Endothelial cell of umbilical vein (primary cell): Measurements from ENCODE around the gene SSR2. TPM values are rescaled to one million over a fixed set of nuclear protein-coding genes. Genes with fewer than 3 reads are reported as not detected.

Experiments
- BruUV-seq: library from RNA; stranded (reverse); fragments of 400-500 nt; replicated peaks from 2 replicates; lab custom pipeline; 2021; lab: Mats Ljungman, UMichigan
- CTCF ChIA-PET: fragments of 300-600, 350-600 bp; sonication (Branson Sonifier 250); formaldehyde crosslinking; loops from one replicate; lab custom pipeline; 2021; ENCODE audit warnings: antibody characterized with exemption, inconsistent platforms; lab: Charles Lee
- POLR2A ChIA-PET: fragments of 300-600, 350-600 bp; sonication (Branson Sonifier 250); formaldehyde crosslinking; loops from one replicate; lab custom pipeline; 2021; ENCODE audit warnings: antibody characterized with exemption, inconsistent platforms; lab: Charles Lee
- DNase-seq: peaks from one replicate; pipeline ENCODE4 v3.0.0-alpha.2; 2011; ENCODE audit warnings: low read depth, low spot score
- FAIRE-seq: peaks from 2 replicates; lab custom pipeline; 2011; peaks lifted over from hg19 to GRCh38; lab: Jason Lieb, UNC
- H2AFZ ChIP-seq: 2 replicates; pipeline ENCODE4 v1.6.0; 2012; ENCODE audit warnings: low read depth, low read length, control low read depth, inconsistent platforms
- H3K27ac ChIP-seq: 2 replicates; pipeline ENCODE4 v1.5.1; 2011; ENCODE audit warnings: low read depth, mild to moderate bottlenecking, control low read depth, low read length, moderate library complexity; ENCODE audit not compliant: insufficient read depth
- H3K27me3 ChIP-seq, 2 experiments: 2 replicates each; pipeline versions ENCODE4 v1.6.0 to v1.6.1; 2011; ENCODE audit warnings: low read length in 2 of 2, mixed read lengths in 1 of 2; ENCODE audit not compliant: control insufficient read depth in 2 of 2, insufficient read depth in 2 of 2
- H3K36me3 ChIP-seq, 2 experiments: 2 replicates in 1 of 2; 3 replicates in 1 of 2; pipeline ENCODE4 v1.5.1; 2011; ENCODE audit warnings: low read length in 2 of 2, mild to moderate bottlenecking in 1 of 2, moderate library complexity in 1 of 2; ENCODE audit not compliant: control insufficient read depth in 2 of 2, insufficient read depth in 2 of 2; ENCODE audit errors: extremely low read depth in 1 of 2
- H3K4me1 ChIP-seq: 3 replicates; pipeline ENCODE4 v1.5.1; 2011; ENCODE audit warnings: mild to moderate bottlenecking, low read length; ENCODE audit not compliant: control insufficient read depth, insufficient read depth; ENCODE audit errors: extremely low read depth
- H3K4me2 ChIP-seq: 2 replicates; pipeline ENCODE4 v1.6.1; 2011; ENCODE audit warnings: low read length, control low read depth, mixed read lengths; ENCODE audit not compliant: insufficient read depth
- H3K4me3 ChIP-seq, 3 experiments: fragments of 200-600 bp in 1 of 3; sonication (generic), shearing (Covaris generic) in 1 of 3; replicated peaks in 1 of 3; 2 replicates each; pipeline ENCODE4 v1.5.1; 2011 to 2016; ENCODE audit warnings: control low read depth in 3 of 3, low read length in 3 of 3, mild to moderate bottlenecking in 2 of 3, inconsistent platforms in 1 of 3, low read depth in 1 of 3, moderate library complexity in 1 of 3; ENCODE audit not compliant: insufficient read depth in 1 of 3
- H3K79me2 ChIP-seq: 2 replicates; pipeline ENCODE4 v1.6.0; 2012; ENCODE audit warnings: low read length, inconsistent platforms; ENCODE audit not compliant: control insufficient read depth, insufficient read depth
- H3K9ac ChIP-seq: replicated peaks from 2 replicates; pipeline ENCODE3; 2011; ENCODE audit warnings: low read length, control low read depth; ENCODE audit not compliant: insufficient read depth; ENCODE audit errors: extremely low read depth
- H3K9me1 ChIP-seq: replicated peaks from 3 replicates; pipeline ENCODE4 v1.6.0; 2011; ENCODE audit warnings: mild to moderate bottlenecking, low read length; ENCODE audit not compliant: control insufficient read depth, insufficient read depth; ENCODE audit errors: extremely low read depth
- H3K9me3 ChIP-seq: replicated peaks from 2 replicates; pipeline ENCODE4 v1.5.1; 2012; ENCODE audit warnings: low read length, inconsistent platforms; ENCODE audit not compliant: control insufficient read depth, insufficient read depth
- H4K20me1 ChIP-seq: replicated peaks from 2 replicates; pipeline ENCODE3; 2011; ENCODE audit warnings: mild to moderate bottlenecking, low read length; ENCODE audit not compliant: control insufficient read depth, insufficient read depth; ENCODE audit errors: extremely low read depth
- EZH2 ChIP-seq: IDR thresholded peaks from 2 replicates; pipeline ENCODE4 v1.6.1; 2012; ENCODE audit warnings: borderline replicate concordance, low read depth, mild to moderate bottlenecking, moderate library complexity, low read length, inconsistent platforms; ENCODE audit not compliant: severe bottlenecking
- FOS ChIP-seq: IDR thresholded peaks from 2 replicates; pipeline ENCODE4 v1.6.1; 2011; ENCODE audit warnings: mild to moderate bottlenecking, low read length, moderate library complexity, borderline replicate concordance; ENCODE audit not compliant: insufficient read depth
- GATA2 ChIP-seq: IDR thresholded peaks from 2 replicates; pipeline ENCODE4 v1.7.0; 2011; ENCODE audit warnings: low read depth, mild to moderate bottlenecking, moderate library complexity, mixed read lengths, low read length; ENCODE audit not compliant: insufficient read length, insufficient read depth
- JUN ChIP-seq: IDR thresholded peaks from 2 replicates; pipeline ENCODE4 v1.6.1; 2011; ENCODE audit warnings: borderline replicate concordance, low read depth; ENCODE audit not compliant: insufficient read length, insufficient read depth
- MYC ChIP-seq: IDR thresholded peaks from one replicate; pipeline ENCODE4 v1.6.1; 2011; ENCODE audit warnings: mild to moderate bottlenecking, low read depth, low read length
- POLR2A ChIP-seq: IDR thresholded peaks from 2 replicates; pipeline ENCODE4 v1.6.1; 2012; ENCODE audit warnings: low read depth, mild to moderate bottlenecking, control low read depth, low read length
- POLR2AphosphoS5 ChIP-seq: IDR thresholded peaks from 2 replicates; pipeline ENCODE4 v1.6.1; 2012; ENCODE audit warnings: low read depth, mild to moderate bottlenecking, control low read depth, low read length, moderate library complexity; ENCODE audit not compliant: insufficient read depth
- dilution Hi-C: fragments of 300-500 bp; cut with MboI; formaldehyde crosslinking; loops from one replicate; pipeline ENCODE4 v1.15.0; 2019; ENCODE audit warnings: low sequenced_read_pairs; ENCODE audit not compliant: extremely low pct_ligation_motif_present
- intact Hi-C: fragments of 100-400 bp; cut with micrococcal nuclease; formaldehyde crosslinking; loops from one replicate; pipeline ENCODE4 v1.10.0; 2022
- polyA plus RNA-seq, 4 experiments: library from polyadenylated mRNA; depleted of rRNA in 3 of 4; stranded (reverse) in 3 of 4; unstranded in 1 of 4; fragments of >200 nt; gene quantifications; 2 replicates each; pipeline versions ENCODE4 v1.2.1 to v1.2.3, GENCODE V29; 2011 to 2012; ENCODE audit warnings: missing spikeins in 1 of 4
- total RNA-seq: library from RNA; stranded (reverse); gene quantifications from 2 replicates; pipeline ENCODE4 v1.2.3, GENCODE V29; 2021
- TF ChIP-seq, protein P1 (sequence below): IDR thresholded peaks from 2 replicates; pipeline ENCODE4 v1.6.1; 2011; ENCODE audit not compliant: insufficient read depth, insufficient read length
- TF ChIP-seq, protein P2 (sequence below), 2 donors: IDR thresholded peaks; 1 replicate in 1 of 2; 2 replicates in 1 of 2; pipeline ENCODE4 v1.5.1; 2011; ENCODE audit warnings: low read length in 2 of 2, mild to moderate bottlenecking in 2 of 2, moderate library complexity in 2 of 2, control low read depth in 1 of 2, inconsistent platforms in 1 of 2, low read depth in 1 of 2; ENCODE audit not compliant: insufficient read depth in 1 of 2; ENCODE audit errors: extremely low read depth in 1 of 2

The SSR2 gene
- total and polyA plus RNA-seq, 2 donors (not counting 3 experiments of a cell fraction or from before 2014, with no cell fraction given) = 362 to 1,787 TPM

DNA sequence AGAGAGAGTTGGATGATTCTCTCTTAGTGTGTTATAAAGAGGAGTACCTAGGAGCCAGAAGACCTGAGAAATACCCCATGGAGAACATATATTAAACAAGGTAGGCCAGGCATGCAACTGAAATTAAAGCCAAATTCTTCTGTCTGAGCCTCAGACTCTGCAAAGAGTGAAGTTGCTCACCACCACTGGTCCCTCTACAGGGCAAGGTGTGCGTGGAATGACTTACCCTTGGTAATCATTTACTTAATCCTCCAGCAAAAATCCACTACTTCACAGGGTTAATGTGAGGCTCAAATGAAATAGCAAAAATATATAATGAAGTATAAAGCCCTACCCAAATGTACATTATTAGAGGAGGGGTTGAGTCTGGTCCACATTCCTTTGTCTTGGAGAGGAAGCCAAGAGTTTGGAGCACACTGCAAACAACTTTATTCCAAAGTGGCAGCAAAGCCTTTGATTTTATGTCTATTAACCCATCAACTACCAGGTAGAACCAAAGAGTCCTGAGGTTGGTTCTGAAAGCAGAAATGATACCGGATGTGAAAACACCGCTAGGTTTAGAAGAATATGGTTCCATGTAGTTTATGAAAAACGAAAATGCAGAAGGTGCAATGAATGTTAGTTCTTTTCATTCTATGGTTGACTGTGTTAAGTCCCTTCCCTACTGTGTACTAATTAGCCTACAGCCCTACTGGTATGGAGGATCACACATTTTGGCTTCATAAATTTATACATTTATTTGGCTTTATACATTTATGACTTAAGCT is 8.5 kb downstream of the SSR2 start:
- DNase-seq (no peak), FAIRE-seq (no peak)
- no peaks in the 10 kb centered on the region for H3K9me1 ChIP-seq
- no peak overlapping the region for H3K9ac ChIP-seq
- no peak overlapping the region for H2AFZ ChIP-seq
- TF ChIP-seq EZH2 (no peak), POLR2A (no peak), JUN (no peak), FOS (no peak), MYC (no peak), GATA2 (no peak), POLR2AphosphoS5 (no peak)
- TF ChIP-seq, protein P1, sequence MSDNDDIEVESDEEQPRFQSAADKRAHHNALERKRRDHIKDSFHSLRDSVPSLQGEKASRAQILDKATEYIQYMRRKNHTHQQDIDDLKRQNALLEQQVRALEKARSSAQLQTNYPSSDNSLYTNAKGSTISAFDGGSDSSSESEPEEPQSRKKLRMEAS = no peak
- TF ChIP-seq, protein P2, sequence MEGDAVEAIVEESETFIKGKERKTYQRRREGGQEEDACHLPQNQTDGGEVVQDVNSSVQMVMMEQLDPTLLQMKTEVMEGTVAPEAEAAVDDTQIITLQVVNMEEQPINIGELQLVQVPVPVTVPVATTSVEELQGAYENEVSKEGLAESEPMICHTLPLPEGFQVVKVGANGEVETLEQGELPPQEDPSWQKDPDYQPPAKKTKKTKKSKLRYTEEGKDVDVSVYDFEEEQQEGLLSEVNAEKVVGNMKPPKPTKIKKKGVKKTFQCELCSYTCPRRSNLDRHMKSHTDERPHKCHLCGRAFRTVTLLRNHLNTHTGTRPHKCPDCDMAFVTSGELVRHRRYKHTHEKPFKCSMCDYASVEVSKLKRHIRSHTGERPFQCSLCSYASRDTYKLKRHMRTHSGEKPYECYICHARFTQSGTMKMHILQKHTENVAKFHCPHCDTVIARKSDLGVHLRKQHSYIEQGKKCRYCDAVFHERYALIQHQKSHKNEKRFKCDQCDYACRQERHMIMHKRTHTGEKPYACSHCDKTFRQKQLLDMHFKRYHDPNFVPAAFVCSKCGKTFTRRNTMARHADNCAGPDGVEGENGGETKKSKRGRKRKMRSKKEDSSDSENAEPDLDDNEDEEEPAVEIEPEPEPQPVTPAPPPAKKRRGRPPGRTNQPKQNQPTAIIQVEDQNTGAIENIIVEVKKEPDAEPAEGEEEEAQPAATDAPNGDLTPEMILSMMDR (IDR thresholded peaks at IDR 0.05; ENCODE audit: extremely low read depth in 1 of 2, insufficient read depth in 1 of 2, low read depth in 1 of 2, low read length in 2 of 2) = no peak
- POLR2A ChIA-PET = no interaction called here
- no peak overlapping the region for H3K4me2 ChIP-seq
- intact Hi-C loops (no loop called here), dilution Hi-C loops (no loop called here)
- peaks cover 37 to 48% of the 10 kb centered on the region in 2 experiments for H3K36me3 ChIP-seq
- no peak overlapping the region for H3K4me3 ChIP-seq
- no peaks in the 10 kb centered on the region for H4K20me1 ChIP-seq
- no peaks in the 10 kb centered on the region for H3K4me1 ChIP-seq
- CTCF ChIA-PET = interaction anchor here (1.0 kb wide), 1 partner anchor 54 kb away, joined by 3 read pairs; no protein-coding TSS in a partner anchor
- no peaks in the 10 kb centered on the region for H3K27me3 ChIP-seq
- no peaks in the 10 kb centered on the region for H3K9me3 ChIP-seq
- no TSS peak for BruUV-seq
- no peak overlapping the region for H3K27ac ChIP-seq
- peaks cover 15% of the 10 kb centered on the region for H3K79me2 ChIP-seq
